HG02610 (cell line): ENCODE data around the gene SFR1.
"Not testable (repeated sequence)": the region's sequence is repeated elsewhere in the genome, so short reads cannot be mapped to it uniquely, and the experiment has no call there.

ENCODE experiments used
- ATAC-seq: cut with Tn5 transposase; IDR thresholded peaks from one replicate; pipeline ENCODE4 v1.9.1; 2021; ENCODE audit warnings: mild to moderate bottlenecking, moderate library complexity; ENCODE audit not compliant: unreplicated experiment

The SFR1 gene

GRCh38 chr10:104170610-104171254 lies 48.8 kb downstream of the SFR1 start:
- ATAC-seq, result no peak

- ATAC-seq, result not testable (repeated sequence)
Measured at GRCh38 chr10:104174136-104174535, 52.2 kb downstream of the SFR1 start.
